ENCODE data around the gene CERS5. TPM values are rescaled to one million over a fixed set of nuclear protein-coding genes. Genes with fewer than 3 reads are reported as not detected.
A peak's percentile ranks its signal among the peaks of the same experiment; 100 is the strongest.

The CERS5 gene
- total RNA-seq, 1 donor from 2014 or later = 48.0 TPM

DNA sequence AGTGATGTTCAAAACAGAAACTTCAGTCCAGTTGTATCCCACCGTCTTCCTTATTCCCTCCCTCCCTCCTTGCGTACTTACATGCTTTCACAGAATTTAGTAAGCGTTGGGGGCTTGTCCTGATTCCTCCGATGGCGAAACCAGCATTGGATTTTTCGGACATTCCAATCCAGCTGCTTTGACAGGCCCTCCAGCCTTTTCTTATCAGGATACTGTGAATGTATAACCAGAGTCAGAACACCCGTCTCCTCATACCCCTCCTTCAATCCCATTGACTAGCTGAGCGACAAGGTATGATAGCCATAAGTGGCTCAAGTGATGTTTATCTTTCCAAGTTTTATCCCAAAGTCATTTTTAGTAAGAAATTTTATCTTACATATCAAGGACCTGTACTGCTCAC, 24.2 kb downstream of the CERS5 start:
- Histone ChIP-seq H3F3A (ENCODE audit: low read depth) (no peaks in the 10 kb centered on the region), H3K9ac (no peak overlapping the region), H3K27ac (no peak overlapping the region), H3K27me3 (no peaks in the 10 kb centered on the region), H3K9me3 (ENCODE audit: low read depth) (no peaks in the 10 kb centered on the region), H3K4me2 (no peak overlapping the region), H2AFZ (replicated peaks) (no peak overlapping the region), H3K4me1 (no peaks in the 10 kb centered on the region), H4K20me1 (ENCODE audit: low read depth) (peaks cover 8% of the 10 kb centered on the region), H3K79me2 (ENCODE audit: low read depth) (peaks cover 32% of the 10 kb centered on the region), H3K4me3 (no peak overlapping the region), H3K36me3 (peaks cover 9% of the 10 kb centered on the region)
- DNase-seq (ENCODE audit: low spot score) = no peak
- no peak overlapping the region for H3K27ac Mint-ChIP-seq
- H3K9me3 Mint-ChIP-seq = no peaks in the 10 kb centered on the region
- H3K4me1 Mint-ChIP-seq = no peaks in the 10 kb centered on the region
- peaks cover 20% of the 10 kb centered on the region for H3K36me3 Mint-ChIP-seq
- no peak for TF ChIP-seq EZH2phosphoT487 (IDR thresholded peaks at IDR 0.05)
- TF ChIP-seq EZH2 (IDR thresholded peaks at IDR 0.05) = no peak
- TF ChIP-seq, protein P1, sequence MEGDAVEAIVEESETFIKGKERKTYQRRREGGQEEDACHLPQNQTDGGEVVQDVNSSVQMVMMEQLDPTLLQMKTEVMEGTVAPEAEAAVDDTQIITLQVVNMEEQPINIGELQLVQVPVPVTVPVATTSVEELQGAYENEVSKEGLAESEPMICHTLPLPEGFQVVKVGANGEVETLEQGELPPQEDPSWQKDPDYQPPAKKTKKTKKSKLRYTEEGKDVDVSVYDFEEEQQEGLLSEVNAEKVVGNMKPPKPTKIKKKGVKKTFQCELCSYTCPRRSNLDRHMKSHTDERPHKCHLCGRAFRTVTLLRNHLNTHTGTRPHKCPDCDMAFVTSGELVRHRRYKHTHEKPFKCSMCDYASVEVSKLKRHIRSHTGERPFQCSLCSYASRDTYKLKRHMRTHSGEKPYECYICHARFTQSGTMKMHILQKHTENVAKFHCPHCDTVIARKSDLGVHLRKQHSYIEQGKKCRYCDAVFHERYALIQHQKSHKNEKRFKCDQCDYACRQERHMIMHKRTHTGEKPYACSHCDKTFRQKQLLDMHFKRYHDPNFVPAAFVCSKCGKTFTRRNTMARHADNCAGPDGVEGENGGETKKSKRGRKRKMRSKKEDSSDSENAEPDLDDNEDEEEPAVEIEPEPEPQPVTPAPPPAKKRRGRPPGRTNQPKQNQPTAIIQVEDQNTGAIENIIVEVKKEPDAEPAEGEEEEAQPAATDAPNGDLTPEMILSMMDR (IDR thresholded peaks at IDR 0.05) = no peak
- H3K4me3 Mint-ChIP-seq = no peak overlapping the region
- H3K27me3 Mint-ChIP-seq (ENCODE audit: insufficient read depth, low read depth) = no peaks in the 10 kb centered on the region

DNA sequence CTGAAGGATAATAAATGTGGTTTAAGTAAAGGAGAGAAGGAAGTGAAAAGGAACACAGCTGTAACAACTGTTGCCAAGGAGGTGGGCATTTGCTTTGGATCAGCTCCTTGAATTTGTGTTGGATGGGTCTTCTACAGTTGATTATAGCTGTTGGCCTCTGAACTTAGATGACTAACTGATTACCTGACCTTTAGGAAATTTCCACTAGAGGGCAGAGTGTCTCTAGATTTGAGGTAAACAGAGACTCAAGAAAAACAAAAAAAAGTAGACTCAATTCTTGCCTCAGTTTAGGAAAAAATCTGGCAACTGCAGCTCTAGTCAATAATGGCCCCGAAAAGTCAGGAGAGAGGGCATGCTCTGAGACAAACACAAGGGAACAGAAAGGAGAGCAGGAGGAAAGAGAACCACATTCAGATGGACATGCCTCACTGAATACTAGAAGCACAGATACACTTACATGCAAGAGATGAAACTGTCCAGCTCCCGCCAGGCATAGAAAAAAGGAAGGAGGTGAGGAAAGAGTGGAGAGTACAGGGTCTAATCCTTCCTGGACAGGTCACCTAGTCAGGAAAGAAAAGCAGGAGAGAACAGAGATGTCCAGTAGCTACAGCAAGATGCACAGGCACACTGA, 34.5 kb downstream of the CERS5 start:
- DNase-seq (ENCODE audit: low spot score) = peak; percentile 68
- Histone ChIP-seq H3K4me2 (no peak overlapping the region), H2AFZ (replicated peaks) (no peak overlapping the region), H3K9me3 (ENCODE audit: low read depth) (no peaks in the 10 kb centered on the region), H4K20me1 (ENCODE audit: low read depth) (peaks cover 4% of the 10 kb centered on the region), H3K27me3 (no peaks in the 10 kb centered on the region), H3K79me2 (ENCODE audit: low read depth) (no peaks in the 10 kb centered on the region), H3K9ac (no peak overlapping the region), H3K4me1 (no peaks in the 10 kb centered on the region), H3F3A (ENCODE audit: low read depth) (peaks cover 12% of the 10 kb centered on the region), H3K4me3 (no peak overlapping the region), H3K27ac (no peak overlapping the region), H3K36me3 (peaks cover 7% of the 10 kb centered on the region)
- Mint-ChIP-seq H3K27ac (no peak overlapping the region), H3K9me3 (no peaks in the 10 kb centered on the region), H3K36me3 (peaks cover 20% of the 10 kb centered on the region), H3K4me1 (no peaks in the 10 kb centered on the region), H3K27me3 (ENCODE audit: insufficient read depth, low read depth) (no peaks in the 10 kb centered on the region), H3K4me3 (no peak overlapping the region)
- TF ChIP-seq EZH2phosphoT487 (IDR thresholded peaks at IDR 0.05) = no peak
- TF ChIP-seq, protein P1 (IDR thresholded peaks at IDR 0.05) = peak; percentile 78
- no peak for TF ChIP-seq EZH2 (IDR thresholded peaks at IDR 0.05)

DNA sequence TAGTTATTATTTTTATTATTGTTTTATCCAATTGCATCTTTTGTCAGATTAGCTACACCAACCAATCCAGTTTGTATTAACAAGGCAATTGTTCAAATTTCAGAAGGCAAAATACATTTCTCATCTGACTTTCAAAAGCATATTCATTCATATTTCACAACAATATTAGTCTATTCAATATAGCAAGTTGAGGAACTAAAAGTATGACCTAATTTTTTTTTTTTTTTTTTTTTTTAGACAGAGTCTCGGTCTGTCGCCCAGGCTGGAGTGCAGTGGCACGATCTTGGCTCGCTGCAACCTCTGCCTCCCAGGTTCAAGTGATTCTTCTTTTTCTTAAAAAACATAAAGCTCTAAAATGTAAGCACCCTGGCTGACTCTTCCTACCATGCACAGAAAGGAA, 37.9 kb downstream of the CERS5 start:
- Histone ChIP-seq H3K79me2 (ENCODE audit: low read depth) (no peaks in the 10 kb centered on the region), H3K27ac (no peak overlapping the region), H3K4me1 (no peaks in the 10 kb centered on the region), H3K4me2 (no peak overlapping the region), H3K27me3 (no peaks in the 10 kb centered on the region), H4K20me1 (ENCODE audit: low read depth) (peaks cover 4% of the 10 kb centered on the region), H3K36me3 (peaks cover 7% of the 10 kb centered on the region), H3K9me3 (ENCODE audit: low read depth) (no peaks in the 10 kb centered on the region), H3K9ac (no peak overlapping the region), H2AFZ (replicated peaks) (no peak overlapping the region), H3F3A (ENCODE audit: low read depth) (peaks cover 20% of the 10 kb centered on the region), H3K4me3 (no peak overlapping the region)
- DNase-seq (ENCODE audit: low spot score) = no peak
- H3K27me3 Mint-ChIP-seq (ENCODE audit: insufficient read depth, low read depth) = peaks cover 2% of the 10 kb centered on the region
- no peak overlapping the region for H3K4me3 Mint-ChIP-seq
- H3K4me1 Mint-ChIP-seq = no peaks in the 10 kb centered on the region
- peaks cover 13% of the 10 kb centered on the region for H3K36me3 Mint-ChIP-seq
- no peak overlapping the region for H3K27ac Mint-ChIP-seq
- TF ChIP-seq, protein P1 (IDR thresholded peaks at IDR 0.05) = no peak
- TF ChIP-seq EZH2phosphoT487 (IDR thresholded peaks at IDR 0.05) (no peak), EZH2 (IDR thresholded peaks at IDR 0.05) (no peak)
- H3K9me3 Mint-ChIP-seq = no peaks in the 10 kb centered on the region
